ENCODE results near the gene UBE3D.
"Not testable (repeated sequence)": the region's sequence is repeated elsewhere in the genome, so short reads cannot be mapped to it uniquely, and the experiment has no call there.

Gene UBE3D

GRCh38 chr6:82971877-82972460, 93.7 kb downstream of the UBE3D start:
- no peak for DNase-seq

- no peak for DNase-seq
Measured at GRCh38 chr6:82970839-82971238, 94.8 kb downstream of the UBE3D start.

DNA sequence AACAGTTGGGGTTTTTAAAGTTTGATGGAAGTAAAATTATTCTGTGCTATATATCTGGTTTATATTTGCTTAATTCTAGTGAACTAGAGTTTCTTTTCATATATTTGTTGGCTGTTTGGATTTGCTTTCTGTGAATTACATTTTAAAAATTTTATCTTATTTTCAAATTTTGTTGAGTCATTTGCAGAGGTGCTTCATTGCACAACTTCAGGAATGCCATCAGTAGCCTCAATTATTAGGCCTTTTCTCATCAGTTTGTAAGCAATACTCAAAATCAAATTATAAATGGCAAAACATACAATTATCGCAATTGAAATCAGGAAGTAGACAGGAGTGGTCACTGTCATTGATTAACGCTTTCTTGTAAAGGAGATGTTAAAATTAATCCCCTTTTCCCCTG, 96.9 kb downstream of the UBE3D start:
- no peak for DNase-seq

DNA sequence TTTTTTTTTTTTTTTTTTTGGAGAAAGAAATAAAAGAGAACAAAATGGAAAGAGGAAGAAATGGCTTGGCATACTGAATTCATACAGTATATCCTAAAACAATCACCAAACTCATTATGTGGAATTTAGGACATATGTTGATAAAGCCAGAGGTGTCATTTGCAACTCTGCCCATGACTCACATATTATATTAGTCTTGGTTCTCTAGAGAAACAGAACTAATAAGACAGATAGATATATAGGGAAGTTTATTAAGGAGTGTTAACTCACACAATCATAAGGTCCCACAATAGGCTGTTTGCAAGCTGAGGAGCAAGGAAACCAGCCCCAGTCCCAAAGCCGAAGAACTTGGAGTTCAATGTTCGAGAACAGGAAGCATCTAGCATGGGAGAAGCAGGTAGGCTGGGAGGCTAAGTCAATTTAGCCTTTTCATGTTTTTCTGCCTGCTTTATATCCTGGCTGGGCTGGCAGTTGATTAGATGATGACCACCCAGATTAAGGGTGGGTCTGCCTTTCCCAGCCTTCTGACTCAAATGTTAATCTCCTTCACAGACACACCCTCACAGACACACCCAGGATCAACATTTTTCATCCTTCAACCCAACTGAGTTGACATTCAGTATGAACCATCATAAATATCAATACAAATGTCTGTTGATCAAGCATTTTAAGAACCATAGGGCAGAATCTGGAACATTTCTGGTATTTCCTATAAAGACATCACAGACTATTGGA, 102.3 kb downstream of the UBE3D start:
- no peak for DNase-seq

DNA sequence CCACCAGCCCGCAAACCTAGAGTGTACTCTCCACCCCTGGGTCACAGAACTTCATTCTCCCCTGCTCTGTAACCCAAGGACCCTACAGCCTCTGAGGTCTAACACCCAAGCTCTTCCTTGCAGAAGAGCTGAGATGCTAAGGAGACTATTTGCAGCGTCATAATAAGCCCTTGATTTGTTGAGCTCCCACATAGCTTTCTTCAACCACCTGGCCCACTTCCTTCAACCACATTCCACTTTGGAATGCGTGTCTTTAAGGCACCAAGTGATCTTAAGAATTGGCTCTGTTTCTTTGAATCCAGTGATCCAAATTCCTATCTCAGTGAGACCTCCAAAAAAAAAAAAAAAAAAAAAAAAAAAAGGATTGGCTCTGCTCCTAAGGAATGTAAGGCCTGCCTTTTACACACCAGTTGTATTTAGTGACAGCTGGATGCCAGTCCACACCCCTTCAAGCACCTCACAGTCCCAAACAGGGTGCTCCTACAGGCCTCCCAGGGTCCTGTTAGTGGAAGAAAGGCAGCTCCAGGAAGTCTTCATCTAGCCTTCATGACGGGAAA, 106.2 kb downstream of the UBE3D start:
- no peak for DNase-seq

DNA sequence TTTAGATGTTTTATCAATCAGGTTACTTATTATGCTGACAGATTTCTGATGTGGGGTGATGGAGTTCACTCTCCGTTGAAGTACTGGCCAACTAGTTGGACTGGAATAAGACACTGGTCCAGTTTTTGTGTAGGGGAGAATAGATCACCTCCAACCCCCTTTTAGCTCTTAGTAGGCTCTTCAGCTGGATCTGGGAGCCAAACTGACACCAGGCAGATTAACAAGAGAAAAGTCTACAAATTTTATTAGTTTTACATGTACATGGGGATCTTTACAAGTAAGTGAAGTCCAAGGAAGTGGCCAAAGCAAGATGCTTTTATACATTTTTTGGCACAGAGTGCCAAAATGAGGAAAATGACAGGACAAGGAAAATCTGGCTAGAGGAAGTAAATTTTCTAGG, 107.1 kb downstream of the UBE3D start:
- no peak for DNase-seq

GRCh38 chr6:82957868-82958245, 107.8 kb downstream of the UBE3D start:
- DNase-seq: no peak

GRCh38 chr6:82957171-82957867, 108.3 kb downstream of the UBE3D start:
- no peak for DNase-seq

DNA sequence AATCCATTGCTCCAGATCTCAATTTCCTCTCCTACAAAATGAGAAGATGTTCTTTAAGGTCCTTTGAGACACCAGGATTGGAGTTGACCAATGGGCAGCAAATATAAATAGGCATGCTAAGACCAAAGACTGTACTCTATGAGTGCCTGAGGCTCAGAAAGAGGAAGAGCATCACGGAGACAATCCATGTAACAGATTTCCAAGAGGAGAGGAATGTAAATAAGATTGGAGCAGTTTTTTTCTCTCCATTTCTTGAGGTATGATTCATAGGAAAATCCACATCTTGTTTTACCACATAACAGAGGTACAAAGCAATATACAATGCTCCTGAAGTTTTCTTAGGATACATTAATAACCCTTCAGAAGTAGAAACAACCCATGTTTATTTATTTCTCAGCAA, 109.8 kb downstream of the UBE3D start:
- DNase-seq: no peak

GRCh38 chr6:82954937-82955577, 110.6 kb downstream of the UBE3D start:
- DNase-seq: no peak

- DNase-seq: no peak
Measured at GRCh38 chr6:82954356-82954755, 111.3 kb downstream of the UBE3D start.

GRCh38 chr6:82953871-82954270, 111.8 kb downstream of the UBE3D start:
- DNase-seq: no peak

- DNase-seq: no peak
Measured at GRCh38 chr6:82951935-82952334, 113.7 kb downstream of the UBE3D start.

DNA sequence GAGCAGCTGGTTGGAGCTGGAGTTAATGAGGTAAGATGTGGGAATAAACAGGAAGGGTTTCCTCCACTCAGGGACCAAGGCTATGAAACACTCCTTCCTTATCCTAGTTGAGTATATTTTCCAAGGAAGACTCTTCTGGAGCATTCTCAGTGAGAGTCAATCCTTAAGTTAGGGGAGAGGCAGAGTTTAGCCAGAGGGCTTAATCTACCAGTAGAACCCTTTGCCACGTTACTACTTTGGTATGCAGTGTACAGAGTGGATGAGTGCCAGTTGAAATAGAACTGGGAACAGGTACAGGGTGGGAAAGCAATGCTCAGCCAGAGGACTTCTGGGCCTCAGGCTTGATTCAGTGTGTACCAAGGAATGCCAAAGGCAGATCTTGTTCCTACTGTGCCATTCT, 114.3 kb downstream of the UBE3D start:
- DNase-seq: no peak

DNA sequence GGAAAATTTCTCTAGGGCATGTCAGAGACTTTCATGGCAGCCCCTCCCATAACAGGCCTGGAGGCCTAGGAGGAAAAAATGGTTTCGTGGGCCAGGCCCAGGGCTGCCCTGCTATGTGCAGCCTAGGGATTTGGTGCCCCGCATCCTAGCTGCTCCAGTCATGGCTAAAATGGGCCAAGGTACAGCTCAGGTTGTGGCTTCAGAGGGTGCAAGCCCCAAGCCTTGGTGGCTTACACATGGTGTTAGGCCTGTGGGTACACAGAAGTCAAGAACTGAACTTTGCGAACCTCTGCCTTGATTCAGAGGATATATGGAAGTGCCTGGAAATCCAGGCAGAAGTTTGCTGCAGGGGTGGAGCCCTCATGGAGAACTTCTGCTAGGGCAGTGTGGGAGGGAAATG, 134.7 kb downstream of the UBE3D start:
- DNase-seq: not testable (repeated sequence)

DNA sequence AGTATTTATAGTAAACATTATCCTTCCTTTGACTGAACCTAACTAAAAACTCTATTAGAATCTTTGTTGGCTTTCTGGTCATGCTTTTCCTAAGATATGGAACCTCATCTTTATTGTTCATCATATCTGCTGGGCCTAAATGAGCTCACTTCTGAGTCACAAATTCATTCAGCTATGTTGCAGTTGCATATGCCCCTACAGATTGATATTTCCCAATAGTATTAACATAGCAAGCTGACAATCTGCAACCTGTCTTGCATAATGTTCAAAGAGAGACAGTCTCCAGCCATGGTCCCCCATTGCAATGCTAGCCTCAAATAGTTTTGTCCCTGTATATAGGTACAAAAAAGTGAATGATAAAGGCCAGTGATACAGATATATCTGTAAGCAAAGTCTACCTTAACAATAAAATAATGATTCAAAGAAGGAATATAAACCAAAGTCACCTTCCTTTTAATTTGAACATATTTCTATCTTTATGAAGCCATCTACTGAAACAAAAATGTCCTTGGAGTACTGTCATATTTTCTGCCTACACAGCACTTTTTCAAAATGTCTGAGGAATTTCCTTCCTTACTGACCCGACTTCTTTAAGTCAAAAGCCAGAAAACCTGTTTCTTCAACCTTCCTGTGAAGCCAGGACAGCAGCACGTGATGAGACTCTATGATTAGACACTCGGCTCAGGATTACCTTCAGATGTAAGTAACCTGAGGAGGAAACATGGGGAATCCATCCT, 140.7 kb downstream of the UBE3D start:
- DNase-seq: no peak

GRCh38 chr6:82921258-82921657, 144.4 kb downstream of the UBE3D start:
- no peak for DNase-seq

DNA sequence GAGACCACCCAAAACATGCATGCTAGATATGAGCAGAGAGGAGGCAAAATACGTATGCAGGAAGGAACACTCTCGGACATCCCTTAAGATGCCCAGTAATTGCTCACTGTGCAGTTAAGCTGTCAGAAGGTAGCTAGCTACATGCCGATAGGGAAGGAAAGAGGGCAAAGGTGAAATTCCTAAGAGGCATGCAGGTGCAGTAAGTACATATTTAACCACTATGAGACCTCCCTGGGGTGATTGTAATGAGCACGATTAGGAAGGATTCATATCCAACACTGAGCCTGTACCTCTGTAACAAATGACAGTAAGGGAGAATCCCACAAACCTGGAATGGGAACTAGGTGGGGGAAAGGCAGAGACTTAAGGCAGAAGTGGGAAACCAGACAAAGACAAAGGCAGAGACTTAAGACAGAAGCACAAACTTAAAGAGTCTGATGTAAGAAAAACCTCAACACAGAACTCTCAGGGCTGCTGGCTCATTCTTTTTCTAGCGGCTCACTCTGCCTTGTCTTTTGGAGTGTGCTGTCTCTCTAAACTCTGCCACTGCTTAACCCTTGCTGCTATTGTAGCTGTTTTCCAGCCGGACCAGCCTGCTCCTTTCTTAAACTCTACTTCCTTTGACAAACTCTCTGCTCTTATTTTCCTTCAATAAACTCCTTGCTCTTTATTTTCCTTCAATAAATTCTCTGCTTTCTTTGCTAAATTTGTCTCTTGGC, 148.1 kb downstream of the UBE3D start:
- DNase-seq: no peak

- DNase-seq: no peak
Measured at GRCh38 chr6:82915666-82916065, 150.0 kb downstream of the UBE3D start.

GRCh38 chr6:82914511-82914910, 151.1 kb downstream of the UBE3D start:
- DNase-seq: no peak

GRCh38 chr6:82910820-82911219, 154.8 kb downstream of the UBE3D start:
- no peak for DNase-seq

DNA sequence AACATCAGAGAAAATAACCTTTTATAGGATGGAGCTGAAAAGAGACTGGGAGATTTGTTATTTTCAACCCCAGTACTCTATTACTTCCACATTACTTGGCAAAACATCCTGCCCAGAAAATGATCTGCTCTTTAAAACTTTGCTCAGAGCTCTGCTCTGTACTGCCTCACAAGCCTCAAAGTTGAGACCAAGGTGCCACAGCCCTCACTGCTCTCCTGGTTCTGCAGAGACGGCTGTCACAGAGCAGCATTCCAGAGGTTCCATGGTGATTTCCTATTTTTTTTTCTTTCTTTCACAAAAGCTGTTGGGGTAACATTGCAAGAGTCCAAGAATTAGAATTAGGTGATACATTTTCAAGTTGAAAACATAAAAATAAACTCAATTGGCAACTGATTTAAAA, 155.2 kb downstream of the UBE3D start:
- no peak for DNase-seq
